Measurements from ENCODE around the gene TBX6.
"Not testable (repeated sequence)": the region's sequence is repeated elsewhere in the genome, so short reads cannot be mapped to it uniquely, and the experiment has no call there.

The TBX6 gene

DNA sequence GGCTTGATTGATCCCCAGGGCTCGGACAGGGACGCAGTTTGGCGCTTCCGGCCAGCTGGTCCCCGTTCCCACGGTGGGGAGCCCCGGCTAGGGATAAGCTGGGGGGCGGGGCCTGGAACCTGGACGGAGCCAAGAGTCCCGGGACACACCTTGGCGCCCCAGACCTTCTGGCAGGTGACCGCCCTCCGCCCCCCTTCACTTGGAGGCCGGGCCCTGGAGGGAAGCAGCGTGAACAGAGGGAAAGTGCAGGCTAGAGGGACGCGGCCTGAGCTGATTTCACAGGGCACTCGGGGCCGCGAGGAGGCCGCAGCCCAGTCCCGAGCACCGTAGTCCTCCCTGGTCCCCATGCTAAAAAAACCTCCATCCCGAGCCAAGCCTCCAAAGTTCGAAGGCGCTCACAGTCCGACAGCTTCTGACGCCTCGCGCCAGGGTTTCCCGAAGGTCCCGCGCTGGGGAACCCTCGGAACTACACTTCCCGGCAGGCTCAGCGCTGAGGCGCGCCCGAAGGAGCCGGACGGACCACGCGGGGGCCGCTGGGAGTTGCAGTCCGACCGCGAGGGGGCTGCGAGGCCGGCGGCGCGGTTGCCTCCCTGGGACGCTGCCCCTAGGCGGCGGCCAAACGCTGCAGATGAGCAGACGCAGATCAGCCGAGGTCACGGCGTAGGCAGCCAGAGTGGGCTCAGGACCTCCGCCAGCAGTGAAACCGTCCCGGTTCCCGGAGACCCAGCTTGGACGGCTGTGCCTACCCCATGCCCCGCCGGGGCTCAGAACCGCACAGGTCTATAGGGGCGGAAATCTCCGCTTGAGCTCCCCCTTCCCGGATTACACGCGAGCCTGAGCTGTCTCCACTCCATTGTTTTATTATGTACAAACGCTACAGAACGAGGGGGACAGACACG lies at the start of gene TBX6:
Gene TBX6 (minus strand): TSS at position 451 of the 899 bp plus-strand sequence. CDS start 731 bp downstream, outside the sequence.
- DNase-seq: peak; percentile 86

GRCh38 chr16:30139583-30140481 lies 48.1 kb upstream of the TBX6 start:
- no peak for DNase-seq

DNA sequence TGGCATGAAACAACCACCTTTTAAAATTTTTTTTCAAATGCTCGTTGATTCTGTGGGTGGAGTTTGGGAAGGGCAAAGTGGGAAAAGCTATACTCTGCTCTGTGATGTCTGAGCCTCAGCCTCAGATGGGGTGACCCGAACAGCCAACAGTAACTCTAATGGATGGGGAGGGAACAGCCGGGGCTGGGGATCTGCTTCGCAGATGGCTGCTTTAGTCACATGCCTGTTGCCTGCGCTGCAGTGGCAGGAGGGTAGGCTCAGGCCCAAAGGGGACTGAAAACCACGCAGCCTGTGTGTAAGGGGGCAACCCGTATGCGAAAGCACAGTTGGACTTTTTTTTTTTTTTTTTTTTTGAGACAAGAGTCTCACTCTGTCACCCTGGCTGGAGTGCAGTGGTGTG lies 46.2 kb upstream of the TBX6 start:
- no peak for DNase-seq

DNA sequence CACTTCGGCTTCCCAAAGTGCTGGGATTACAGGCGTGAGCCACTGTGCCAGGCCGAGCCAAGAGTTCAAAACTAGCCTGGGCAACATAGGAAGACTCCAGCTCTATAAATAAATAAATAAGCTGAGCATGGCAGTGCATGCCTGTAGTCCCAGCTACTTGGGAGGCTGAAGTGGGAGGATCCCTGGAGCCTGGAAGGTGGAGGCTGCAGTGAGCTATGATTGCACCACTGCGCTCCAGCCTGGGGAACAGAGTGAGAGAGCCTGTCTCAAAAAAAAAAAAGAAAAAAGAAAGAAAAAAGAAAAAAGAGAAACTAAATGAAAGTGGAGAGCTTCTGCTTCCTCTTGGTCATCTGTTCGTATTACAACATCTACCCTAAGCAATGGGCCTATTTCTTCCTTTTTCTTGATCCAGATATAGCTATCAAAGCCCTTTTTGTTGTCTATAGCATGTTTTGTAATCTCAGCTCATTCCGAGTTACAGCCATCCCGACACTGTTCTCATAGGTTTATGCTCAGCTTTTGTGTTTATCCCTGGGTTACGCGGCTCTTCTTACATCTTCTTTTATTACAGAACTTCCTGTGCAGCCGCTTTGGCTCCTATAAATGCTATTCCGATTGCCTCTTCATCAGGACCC lies 45.4 kb upstream of the TBX6 start:
- DNase-seq: no peak

- no peak for DNase-seq
Observed at GRCh38 chr16:30132591-30132990, 40.9 kb upstream of the TBX6 start.

DNA sequence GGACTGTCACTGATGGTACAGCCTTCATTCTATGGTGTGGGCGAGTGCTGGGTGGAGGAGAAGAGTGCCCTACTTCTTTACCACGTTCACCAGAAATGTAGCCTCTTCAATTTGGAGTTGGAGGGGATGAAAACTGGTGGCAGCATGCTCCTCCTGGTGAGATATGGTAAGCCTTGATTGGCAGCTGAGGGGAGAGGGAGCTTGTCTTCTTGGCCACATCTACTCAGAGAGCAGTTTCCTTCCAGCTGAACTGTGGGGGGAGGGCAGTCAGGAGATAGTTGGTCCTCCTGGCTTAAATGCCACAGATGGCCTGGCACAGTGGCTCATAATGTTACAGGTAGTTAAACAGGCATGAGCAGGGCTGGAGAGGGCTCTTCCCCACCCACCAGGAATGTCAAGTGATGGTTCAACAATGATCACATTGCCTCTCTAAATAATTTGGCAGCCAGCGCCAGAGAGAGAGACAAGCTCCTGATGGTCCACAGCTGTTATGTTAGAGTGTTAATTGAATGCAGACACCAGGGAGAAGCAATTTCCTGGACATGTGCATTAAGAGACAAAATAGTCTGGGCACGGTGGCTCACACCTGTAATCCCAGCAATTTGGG lies 40.2 kb upstream of the TBX6 start:
- no peak for DNase-seq

DNA sequence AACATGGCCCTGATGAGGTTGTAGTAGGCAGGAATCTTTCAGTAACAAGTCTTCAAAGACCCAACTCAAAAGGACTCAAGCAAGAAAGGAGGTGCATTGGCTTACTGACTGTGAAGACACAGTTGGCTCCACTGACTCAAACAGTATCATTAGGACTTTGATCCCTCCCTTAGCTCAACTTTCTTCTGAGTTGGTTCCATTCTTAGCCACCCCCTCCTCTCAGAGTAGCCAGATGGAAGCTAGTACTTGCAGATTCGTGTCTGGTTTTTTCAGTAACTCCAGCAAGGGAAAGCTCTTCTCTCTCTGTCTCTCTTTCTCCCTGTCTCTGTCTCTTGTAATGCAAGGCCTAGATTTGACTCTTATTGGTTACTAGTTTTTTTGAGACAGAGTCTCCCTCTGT lies 36.3 kb upstream of the TBX6 start:
- no peak for DNase-seq

DNA sequence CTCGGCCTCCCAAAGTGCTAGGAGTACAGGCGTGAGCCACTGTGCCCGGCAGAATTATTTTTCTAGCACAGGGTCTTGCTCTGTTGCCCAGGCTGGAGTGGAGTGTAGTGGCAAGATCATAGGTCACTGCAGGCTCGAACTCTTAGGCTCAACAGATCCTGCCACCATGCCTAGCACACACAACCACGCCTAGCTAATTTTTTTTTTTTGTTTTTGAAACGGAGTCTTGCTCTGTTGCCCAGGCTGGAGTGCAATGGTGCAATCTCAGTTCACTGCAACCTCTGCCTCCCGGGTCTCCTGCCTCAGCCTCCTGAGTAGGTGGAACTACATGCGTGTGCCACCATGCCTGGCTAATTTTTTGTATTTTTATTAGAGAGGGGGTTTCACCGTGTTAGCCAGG lies 34.0 kb upstream of the TBX6 start:
- not testable (repeated sequence) for DNase-seq

DNA sequence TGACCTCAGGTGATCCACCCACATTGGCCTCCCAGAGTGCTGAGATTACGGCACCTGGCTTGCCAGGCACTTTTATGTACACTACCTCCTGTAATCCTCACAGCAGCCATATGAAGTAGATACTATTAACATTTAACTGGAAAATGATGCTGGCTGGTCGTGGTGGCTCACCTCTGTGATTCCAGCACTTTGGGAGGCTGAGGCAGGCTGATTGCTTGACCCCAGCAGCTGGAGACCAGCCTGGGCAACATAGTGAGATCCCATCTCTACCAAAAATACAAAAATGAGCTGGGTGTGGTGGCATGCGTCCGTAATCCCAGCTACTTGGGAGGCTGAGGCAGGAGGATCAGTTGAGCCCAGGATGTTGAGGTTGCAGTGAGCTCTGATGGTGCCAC lies 33.3 kb upstream of the TBX6 start:
- DNase-seq: no peak

- DNase-seq: no peak
Observed at GRCh38 chr16:30122604-30123160, 31.0 kb upstream of the TBX6 start.

- DNase-seq: no peak
Observed at GRCh38 chr16:30121741-30122571, 30.2 kb upstream of the TBX6 start.

DNA sequence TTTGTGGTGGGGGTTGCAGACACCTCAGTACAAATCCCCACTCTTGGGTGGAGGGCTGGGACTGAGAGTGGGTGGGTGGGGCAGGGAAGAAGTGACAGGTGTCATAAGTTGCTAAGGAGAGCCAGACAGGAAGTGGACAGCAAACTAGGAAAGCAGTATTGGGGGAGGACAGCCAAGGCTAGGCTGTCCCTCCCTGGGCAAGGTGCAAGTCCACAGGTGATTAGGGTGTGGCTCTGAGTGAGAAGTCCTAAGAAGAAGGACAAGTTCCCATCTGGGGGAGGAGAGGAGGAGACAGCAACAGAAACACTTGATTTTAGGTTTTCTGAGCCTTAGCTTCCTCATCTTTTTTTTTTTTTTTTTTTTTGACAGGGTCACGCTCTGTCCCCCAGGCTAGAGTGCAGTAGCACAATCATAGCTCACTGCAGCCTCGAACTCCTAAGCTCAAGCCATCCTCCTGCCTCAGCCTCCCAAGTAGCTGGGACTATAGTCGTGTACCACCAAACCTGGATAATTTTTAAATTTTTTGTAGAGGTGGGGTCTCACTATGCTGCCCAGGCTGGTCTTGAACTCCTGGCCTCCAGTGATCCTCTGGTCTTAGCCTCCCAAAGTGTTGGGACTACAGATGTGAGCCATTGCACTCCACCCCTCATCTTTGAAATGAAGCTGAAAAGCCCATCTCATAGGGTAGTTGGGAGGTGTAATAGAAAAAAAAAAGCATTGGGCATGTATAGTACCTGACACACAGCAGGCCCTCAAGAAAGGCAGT lies 28.8 kb upstream of the TBX6 start:
- no peak for DNase-seq

DNA sequence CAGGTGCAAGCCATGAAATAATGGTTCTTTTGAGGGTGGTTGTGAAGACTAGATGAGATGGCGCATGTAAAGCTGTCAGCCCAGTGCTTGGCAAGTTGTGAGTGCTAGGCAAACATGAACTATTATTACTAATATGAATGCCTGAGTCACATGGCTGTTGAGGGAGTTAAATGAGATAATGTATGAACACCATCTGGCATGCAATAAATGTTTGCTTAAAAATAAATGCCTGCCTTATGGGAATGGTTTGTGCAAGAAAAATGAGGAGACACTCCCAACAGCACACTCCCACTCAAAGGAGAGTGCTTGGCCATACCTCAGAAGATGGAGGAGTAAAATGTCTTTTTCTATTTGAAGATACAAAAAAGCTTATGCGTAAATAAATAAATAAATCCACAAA lies 27.7 kb upstream of the TBX6 start:
- DNase-seq: peak; percentile 22

DNA sequence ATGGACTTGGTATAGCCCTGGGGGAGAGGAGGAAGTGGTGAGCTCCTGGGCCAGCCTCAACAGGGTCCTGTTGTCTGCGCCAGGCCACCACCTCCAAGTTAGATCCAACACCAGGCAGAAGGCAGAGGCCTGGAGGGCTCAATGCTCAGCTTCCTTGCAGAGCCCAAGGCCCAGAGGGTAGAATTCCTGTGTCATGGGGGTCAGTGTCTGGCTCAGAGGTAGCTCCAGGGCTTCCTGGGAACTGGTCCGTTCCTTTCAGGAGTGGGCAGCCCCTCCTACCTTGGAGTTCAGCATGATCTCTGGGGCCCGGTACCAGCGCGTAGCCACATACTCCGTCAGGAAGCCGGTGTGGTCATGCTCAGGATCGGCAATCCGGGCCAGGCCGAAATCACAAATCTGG lies 26.0 kb upstream of the TBX6 start:
- DNase-seq: no peak

GRCh38 chr16:30116291-30117207 lies 24.8 kb upstream of the TBX6 start:
- DNase-seq: no peak

DNA sequence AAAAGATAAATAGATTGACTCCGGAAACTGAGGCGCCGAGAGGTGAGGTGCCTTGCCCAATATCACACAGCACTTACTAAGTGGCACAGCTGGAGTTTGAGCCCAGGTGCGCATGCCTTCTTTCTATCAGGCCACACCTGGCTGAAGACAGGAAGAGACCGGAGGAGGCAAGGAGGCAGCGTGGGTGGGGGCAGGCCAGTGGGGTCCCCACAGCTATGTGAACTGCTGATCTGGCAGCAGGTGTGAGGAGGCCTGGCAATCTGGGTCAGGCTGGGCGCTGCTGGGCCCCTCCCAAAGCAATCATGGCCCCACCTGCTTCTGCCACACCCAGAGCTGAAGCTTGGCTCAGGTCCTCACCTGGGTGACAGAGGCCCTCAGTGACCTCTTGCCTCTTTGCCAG lies 23.5 kb upstream of the TBX6 start:
- no peak for DNase-seq

DNA sequence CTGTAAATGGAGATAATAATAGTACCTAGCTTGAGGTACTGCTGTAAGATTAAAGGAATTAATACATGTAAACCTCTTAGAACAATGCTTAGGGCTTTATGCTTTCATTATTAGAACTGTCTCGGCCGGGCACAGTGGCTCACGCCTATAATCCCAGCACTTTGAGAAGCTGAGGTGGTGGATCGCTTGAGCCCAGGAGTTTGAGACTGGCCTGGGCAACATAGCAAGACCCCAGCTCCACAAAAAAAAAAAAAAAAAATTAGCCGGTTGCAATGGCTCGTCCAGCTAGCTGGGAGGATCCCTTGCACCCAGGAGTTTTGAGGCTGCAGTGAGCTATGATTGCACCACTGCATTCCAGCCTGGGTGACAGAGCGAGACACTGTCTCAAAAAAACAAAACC lies 23.1 kb upstream of the TBX6 start:
- not testable (repeated sequence) for DNase-seq

DNA sequence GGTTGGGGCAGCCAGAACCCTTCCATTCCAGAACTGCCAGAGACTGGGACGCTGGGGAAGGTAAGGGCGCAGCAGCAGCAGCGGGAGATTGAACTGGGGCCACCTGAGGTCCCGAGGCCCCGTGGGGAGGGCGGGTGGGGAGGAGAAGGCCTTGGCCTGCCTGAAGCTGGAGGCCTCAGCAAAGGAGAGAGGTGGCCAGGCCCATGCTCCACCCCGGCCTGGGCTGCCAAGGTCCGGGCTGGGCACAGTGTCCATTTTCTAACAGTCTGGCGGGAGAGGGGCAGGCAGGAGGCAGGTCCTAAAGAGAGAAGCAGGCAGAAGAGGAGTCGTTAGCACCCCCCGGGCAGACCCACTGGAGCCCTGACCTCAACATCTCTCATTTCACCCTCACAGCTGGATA lies 22.7 kb upstream of the TBX6 start:
- DNase-seq: no peak

GRCh38 chr16:30113711-30114333 lies 22.1 kb upstream of the TBX6 start:
- no peak for DNase-seq

All from NCI-H226 (cell line).